ENCODE data around the gene PIWIL1.

Gene PIWIL1

DNA sequence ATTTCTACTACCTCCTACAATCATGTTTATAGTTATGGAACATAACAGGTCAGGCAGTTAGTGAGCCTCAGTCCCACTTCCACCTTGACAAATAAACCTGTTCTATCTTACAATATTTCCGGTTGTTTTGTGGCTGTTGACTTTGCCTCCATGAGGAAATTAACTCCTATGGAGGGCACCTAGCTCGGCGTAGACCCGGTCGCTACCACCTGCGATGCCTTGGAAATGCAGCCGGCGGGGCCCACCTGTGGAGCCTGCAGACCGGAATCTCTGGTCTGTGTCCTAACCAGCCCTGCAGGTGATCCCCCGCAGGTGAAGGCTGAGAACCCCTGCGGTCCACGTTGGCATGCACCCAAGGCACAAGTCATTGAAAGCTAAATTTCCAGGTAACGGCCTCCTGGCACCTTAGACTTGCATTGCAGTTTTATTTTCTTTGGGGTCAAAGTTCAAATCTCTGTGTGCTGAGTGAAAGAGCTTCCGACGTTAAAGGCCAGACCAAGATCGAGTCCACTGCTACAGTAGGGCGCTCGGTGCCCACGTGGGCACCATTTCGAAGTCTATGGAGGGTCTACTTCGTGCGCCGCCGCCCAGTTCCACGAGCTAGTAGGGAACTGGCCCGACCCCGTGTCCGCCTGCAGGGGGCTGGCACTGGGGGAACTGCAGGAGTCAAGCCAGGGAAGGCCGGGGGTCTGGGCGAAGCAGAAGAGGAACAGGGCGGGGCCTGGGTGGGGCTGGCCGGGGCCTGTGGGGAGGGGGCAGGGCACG, 782 bp upstream of the PIWIL1 start:
- Histone ChIP-seq H3F3A (ENCODE audit: insufficient read depth, low read length) (no peaks in the 10 kb centered on the region), H3K27ac (ENCODE audit: low read depth, low read length, poor library complexity, severe bottlenecking) (no peak overlapping the region), H3K9me2 (ENCODE audit: low read depth, low read length) (no peaks in the 10 kb centered on the region), H3K4me1 (ENCODE audit: insufficient read depth, low read length, severe bottlenecking) (no peaks in the 10 kb centered on the region), H3K36me3 (ENCODE audit: insufficient read depth, low read length) (no peaks in the 10 kb centered on the region), H3K4me3 (ENCODE audit: low read depth, low read length, poor library complexity, severe bottlenecking) (no peak overlapping the region), H3K4me2 (ENCODE audit: low read length) (no peak overlapping the region), H3K9me3 (ENCODE audit: low read length) (no peaks in the 10 kb centered on the region), H3K27me3 (ENCODE audit: insufficient read depth, low read length) (no peaks in the 10 kb centered on the region), H4K20me1 (ENCODE audit: insufficient read depth, low read length) (no peaks in the 10 kb centered on the region), H3K79me2 (ENCODE audit: insufficient read depth, low read length) (no peaks in the 10 kb centered on the region), H3K9ac (ENCODE audit: low read length) (no peak overlapping the region), H2AFZ (ENCODE audit: low read length) (no peak overlapping the region)
- TF ChIP-seq EZH2 (IDR thresholded peaks at IDR 0.05; ENCODE audit: borderline replicate concordance, low read length), result no peak
- TF ChIP-seq, protein P1, sequence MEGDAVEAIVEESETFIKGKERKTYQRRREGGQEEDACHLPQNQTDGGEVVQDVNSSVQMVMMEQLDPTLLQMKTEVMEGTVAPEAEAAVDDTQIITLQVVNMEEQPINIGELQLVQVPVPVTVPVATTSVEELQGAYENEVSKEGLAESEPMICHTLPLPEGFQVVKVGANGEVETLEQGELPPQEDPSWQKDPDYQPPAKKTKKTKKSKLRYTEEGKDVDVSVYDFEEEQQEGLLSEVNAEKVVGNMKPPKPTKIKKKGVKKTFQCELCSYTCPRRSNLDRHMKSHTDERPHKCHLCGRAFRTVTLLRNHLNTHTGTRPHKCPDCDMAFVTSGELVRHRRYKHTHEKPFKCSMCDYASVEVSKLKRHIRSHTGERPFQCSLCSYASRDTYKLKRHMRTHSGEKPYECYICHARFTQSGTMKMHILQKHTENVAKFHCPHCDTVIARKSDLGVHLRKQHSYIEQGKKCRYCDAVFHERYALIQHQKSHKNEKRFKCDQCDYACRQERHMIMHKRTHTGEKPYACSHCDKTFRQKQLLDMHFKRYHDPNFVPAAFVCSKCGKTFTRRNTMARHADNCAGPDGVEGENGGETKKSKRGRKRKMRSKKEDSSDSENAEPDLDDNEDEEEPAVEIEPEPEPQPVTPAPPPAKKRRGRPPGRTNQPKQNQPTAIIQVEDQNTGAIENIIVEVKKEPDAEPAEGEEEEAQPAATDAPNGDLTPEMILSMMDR (IDR thresholded peaks at IDR 0.05; ENCODE audit: low read length), result no peak

DNA sequence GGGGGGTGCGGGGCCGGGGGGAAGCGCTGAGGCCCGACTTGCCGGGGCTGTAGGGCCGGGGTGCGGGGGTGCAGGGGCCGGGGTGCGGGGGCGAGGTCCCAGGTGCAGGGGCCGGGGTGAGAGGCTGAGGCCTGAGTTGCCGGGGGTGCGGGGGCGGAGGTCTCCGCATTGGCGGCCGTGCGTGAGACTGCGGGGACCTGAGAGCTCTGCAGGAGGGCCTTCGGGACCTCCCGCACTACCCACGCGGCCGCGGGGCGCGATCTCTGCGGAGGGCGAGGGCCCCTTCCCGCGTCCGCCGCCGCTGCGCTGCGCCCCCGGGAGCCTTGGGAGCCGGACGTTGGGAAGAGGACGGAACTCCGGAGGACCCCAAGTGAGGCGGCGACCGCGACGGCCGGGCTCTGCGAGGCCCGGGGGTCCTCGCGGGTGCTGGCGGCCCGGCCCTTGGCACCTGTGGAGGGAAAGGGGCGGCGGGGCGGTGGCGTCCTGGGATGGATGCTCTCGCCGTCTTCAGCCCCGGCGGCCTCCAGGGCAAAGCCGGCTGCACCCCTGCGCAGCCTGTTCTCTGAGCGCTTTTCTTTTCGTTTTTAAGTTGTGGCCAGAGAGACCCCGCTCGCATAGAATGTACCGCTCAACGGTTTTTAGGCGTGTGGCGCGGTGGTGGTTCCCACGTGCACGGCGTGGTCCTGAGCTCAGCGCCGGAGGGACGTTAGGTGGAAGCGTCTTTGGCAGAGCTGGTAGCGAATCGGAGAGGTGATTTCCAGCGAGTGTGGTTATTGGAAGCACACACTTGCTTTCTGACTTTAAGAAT, 1.3 kb downstream of the PIWIL1 start:
- Histone ChIP-seq H3F3A (ENCODE audit: insufficient read depth, low read length) (no peaks in the 10 kb centered on the region), H3K4me1 (ENCODE audit: insufficient read depth, low read length, severe bottlenecking) (no peaks in the 10 kb centered on the region), H3K9me2 (ENCODE audit: low read depth, low read length) (no peaks in the 10 kb centered on the region), H3K79me2 (ENCODE audit: insufficient read depth, low read length) (no peaks in the 10 kb centered on the region), H3K4me3 (ENCODE audit: low read depth, low read length, poor library complexity, severe bottlenecking) (no peak overlapping the region), H3K36me3 (ENCODE audit: insufficient read depth, low read length) (no peaks in the 10 kb centered on the region), H3K27ac (ENCODE audit: low read depth, low read length, poor library complexity, severe bottlenecking) (no peak overlapping the region), H2AFZ (ENCODE audit: low read length) (no peak overlapping the region), H4K20me1 (ENCODE audit: insufficient read depth, low read length) (no peaks in the 10 kb centered on the region), H3K4me2 (ENCODE audit: low read length) (no peak overlapping the region), H3K27me3 (ENCODE audit: insufficient read depth, low read length) (no peaks in the 10 kb centered on the region), H3K9me3 (ENCODE audit: low read length) (no peaks in the 10 kb centered on the region), H3K9ac (ENCODE audit: low read length) (no peak overlapping the region)
- TF ChIP-seq, protein P1 (IDR thresholded peaks at IDR 0.05; ENCODE audit: low read length), result no peak
- TF ChIP-seq EZH2 (IDR thresholded peaks at IDR 0.05; ENCODE audit: borderline replicate concordance, low read length), result no peak

GRCh38 chr12:130339951-130340350, 2.3 kb downstream of the PIWIL1 start:
- H3K9me3 ChIP-seq (ENCODE audit: low read length), result no peaks in the 10 kb centered on the region
- no peak overlapping the region for H2AFZ ChIP-seq (ENCODE audit: low read length)
- H3K4me2 ChIP-seq (ENCODE audit: low read length), result no peak overlapping the region
- H3K4me1 ChIP-seq (ENCODE audit: insufficient read depth, low read length, severe bottlenecking), result no peaks in the 10 kb centered on the region
- H3K4me3 ChIP-seq (ENCODE audit: low read depth, low read length, poor library complexity, severe bottlenecking), result no peak overlapping the region
- H3K27ac ChIP-seq (ENCODE audit: low read depth, low read length, poor library complexity, severe bottlenecking), result no peak overlapping the region
- H3K27me3 ChIP-seq (ENCODE audit: insufficient read depth, low read length), result no peaks in the 10 kb centered on the region
- H3F3A ChIP-seq (ENCODE audit: insufficient read depth, low read length), result no peaks in the 10 kb centered on the region
- TF ChIP-seq EZH2 (IDR thresholded peaks at IDR 0.05; ENCODE audit: borderline replicate concordance, low read length), result no peak
- TF ChIP-seq, protein P1 (IDR thresholded peaks at IDR 0.05; ENCODE audit: low read length), result no peak
- no peaks in the 10 kb centered on the region for H3K36me3 ChIP-seq (ENCODE audit: insufficient read depth, low read length)
- H3K79me2 ChIP-seq (ENCODE audit: insufficient read depth, low read length), result no peaks in the 10 kb centered on the region
- H4K20me1 ChIP-seq (ENCODE audit: insufficient read depth, low read length), result no peaks in the 10 kb centered on the region
- no peak overlapping the region for H3K9ac ChIP-seq (ENCODE audit: low read length)
- no peaks in the 10 kb centered on the region for H3K9me2 ChIP-seq (ENCODE audit: low read depth, low read length)
